ENCODE data around the gene NOL7. TPM values are rescaled to one million over a fixed set of nuclear protein-coding genes. Genes with fewer than 3 reads are reported as not detected.

The NOL7 gene
- total and polyA plus RNA-seq, 2 of the 13 experiments (the other 11 are each of a cell fraction or from before 2014, with no cell fraction given): 37.8 to 186 TPM

DNA sequence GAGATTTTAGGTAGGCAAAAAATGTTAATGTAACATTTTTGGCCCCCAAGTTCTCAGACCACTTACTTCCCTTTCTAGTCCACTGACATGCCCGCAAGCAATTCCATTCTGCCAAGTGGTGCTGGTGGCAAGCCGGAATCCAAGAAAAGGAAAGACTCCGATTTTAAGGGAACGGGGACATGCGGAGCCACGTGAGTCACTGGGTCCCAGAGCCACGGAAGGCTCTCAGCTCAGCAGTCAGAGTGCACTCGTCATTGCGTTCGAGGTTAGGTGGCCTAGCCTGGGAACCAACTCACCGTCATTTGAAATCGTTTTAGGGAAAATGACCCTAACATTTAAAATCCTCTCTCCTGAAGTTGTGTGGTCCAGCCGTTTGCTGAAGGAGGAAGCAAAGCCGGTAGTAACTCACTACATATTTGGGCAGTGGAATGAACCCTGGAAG is 41.4 kb upstream of the NOL7 start (continued):
- TF ChIP-seq, protein P1, sequence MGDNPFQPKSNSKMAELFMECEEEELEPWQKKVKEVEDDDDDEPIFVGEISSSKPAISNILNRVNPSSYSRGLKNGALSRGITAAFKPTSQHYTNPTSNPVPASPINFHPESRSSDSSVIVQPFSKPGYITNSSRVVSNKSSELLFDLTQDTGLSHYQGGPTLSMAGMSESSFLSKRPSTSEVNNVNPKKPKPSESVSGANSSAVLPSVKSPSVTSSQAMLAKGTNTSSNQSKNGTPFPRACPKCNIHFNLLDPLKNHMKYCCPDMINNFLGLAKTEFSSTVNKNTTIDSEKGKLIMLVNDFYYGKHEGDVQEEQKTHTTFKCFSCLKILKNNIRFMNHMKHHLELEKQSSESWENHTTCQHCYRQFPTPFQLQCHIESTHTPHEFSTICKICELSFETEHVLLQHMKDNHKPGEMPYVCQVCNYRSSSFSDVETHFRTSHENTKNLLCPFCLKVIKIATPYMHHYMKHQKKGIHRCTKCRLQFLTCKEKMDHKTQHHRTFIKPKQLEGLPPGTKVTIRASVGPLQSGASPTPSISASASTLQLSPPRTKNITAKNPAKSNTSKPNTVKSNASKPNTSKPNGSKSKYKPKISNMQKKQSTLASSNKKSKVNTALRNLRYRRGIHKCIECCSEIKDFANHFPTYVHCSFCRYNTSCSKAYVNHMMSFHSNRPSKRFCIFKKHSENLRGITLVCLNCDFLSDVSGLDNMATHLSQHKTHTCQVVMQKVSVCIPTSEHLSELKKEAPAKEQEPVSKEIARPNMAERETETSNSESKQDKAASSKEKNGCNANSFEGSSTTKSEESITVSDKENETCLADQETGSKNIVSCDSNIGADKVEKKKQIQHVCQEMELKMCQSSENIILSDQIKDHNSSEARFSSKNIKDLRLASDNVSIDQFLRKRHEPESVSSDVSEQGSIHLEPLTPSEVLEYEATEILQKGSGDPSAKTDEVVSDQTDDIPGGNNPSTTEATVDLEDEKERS (CRISPR knock-in tag; IDR thresholded peaks at IDR 0.05): no peak
- no peak for TF ChIP-seq ZNF556 (CRISPR knock-in tag; IDR thresholded peaks at IDR 0.05; ENCODE audit: borderline replicate concordance)
- 0 out of 2 replicates have a peak, but pooled peaks have one; percentile 64 for TF ChIP-seq ZNF230 (CRISPR knock-in tag; IDR thresholded peaks at IDR 0.05)
- TF ChIP-seq, protein P2, sequence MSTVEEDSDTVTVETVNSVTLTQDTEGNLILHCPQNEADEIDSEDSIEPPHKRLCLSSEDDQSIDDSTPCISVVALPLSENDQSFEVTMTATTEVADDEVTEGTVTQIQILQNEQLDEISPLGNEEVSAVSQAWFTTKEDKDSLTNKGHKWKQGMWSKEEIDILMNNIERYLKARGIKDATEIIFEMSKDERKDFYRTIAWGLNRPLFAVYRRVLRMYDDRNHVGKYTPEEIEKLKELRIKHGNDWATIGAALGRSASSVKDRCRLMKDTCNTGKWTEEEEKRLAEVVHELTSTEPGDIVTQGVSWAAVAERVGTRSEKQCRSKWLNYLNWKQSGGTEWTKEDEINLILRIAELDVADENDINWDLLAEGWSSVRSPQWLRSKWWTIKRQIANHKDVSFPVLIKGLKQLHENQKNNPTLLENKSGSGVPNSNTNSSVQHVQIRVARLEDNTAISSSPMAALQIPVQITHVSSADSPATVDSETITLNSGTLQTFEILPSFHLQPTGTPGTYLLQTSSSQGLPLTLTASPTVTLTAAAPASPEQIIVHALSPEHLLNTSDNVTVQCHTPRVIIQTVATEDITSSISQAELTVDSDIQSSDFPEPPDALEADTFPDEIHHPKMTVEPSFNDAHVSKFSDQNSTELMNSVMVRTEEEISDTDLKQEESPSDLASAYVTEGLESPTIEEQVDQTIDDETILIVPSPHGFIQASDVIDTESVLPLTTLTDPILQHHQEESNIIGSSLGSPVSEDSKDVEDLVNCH (CRISPR knock-in tag; IDR thresholded peaks at IDR 0.05): no peak
- TF ChIP-seq, protein P3, sequence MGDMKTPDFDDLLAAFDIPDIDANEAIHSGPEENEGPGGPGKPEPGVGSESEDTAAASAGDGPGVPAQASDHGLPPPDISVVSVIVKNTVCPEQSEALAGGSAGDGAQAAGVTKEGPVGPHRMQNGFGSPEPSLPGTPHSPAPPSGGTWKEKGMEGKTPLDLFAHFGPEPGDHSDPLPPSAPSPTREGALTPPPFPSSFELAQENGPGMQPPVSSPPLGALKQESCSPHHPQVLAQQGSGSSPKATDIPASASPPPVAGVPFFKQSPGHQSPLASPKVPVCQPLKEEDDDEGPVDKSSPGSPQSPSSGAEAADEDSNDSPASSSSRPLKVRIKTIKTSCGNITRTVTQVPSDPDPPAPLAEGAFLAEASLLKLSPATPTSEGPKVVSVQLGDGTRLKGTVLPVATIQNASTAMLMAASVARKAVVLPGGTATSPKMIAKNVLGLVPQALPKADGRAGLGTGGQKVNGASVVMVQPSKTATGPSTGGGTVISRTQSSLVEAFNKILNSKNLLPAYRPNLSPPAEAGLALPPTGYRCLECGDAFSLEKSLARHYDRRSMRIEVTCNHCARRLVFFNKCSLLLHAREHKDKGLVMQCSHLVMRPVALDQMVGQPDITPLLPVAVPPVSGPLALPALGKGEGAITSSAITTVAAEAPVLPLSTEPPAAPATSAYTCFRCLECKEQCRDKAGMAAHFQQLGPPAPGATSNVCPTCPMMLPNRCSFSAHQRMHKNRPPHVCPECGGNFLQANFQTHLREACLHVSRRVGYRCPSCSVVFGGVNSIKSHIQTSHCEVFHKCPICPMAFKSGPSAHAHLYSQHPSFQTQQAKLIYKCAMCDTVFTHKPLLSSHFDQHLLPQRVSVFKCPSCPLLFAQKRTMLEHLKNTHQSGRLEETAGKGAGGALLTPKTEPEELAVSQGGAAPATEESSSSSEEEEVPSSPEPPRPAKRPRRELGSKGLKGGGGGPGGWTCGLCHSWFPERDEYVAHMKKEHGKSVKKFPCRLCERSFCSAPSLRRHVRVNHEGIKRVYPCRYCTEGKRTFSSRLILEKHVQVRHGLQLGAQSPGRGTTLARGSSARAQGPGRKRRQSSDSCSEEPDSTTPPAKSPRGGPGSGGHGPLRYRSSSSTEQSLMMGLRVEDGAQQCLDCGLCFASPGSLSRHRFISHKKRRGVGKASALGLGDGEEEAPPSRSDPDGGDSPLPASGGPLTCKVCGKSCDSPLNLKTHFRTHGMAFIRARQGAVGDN (CRISPR knock-in tag; IDR thresholded peaks at IDR 0.05): no peak; the same call in 1 of the 2 replicates
- TF ChIP-seq ZNF224 (CRISPR knock-in tag; IDR thresholded peaks at IDR 0.05): peak; percentile 57; the same call in 1 of the 2 replicates
- no peak for TF ChIP-seq ZNF558 (CRISPR knock-in tag; IDR thresholded peaks at IDR 0.05; ENCODE audit: borderline replicate concordance)
- no peak for TF ChIP-seq MAZ (IDR thresholded peaks at IDR 0.05; ENCODE audit: borderline replicate concordance, low read depth, low read length)
- no peak for TF ChIP-seq MAZ (CRISPR knock-in tag; IDR thresholded peaks at IDR 0.05; ENCODE audit: low read depth)
- TF ChIP-seq HNRNPK (IDR thresholded peaks at IDR 0.05; ENCODE audit: low read depth, low read length, poor library complexity, severe bottlenecking): no peak
- no peak for TF ChIP-seq ZNF883 (CRISPR knock-in tag; IDR thresholded peaks at IDR 0.05; ENCODE audit: not compliant biosample characterization)
- no peak for TF ChIP-seq CEBPZ (IDR thresholded peaks at IDR 0.05; ENCODE audit: low read length)
- TF ChIP-seq SATB2 (CRISPR knock-in tag; IDR thresholded peaks at IDR 0.05): 0 out of 2 replicates have a peak, but pooled peaks have one; percentile 42
- TF ChIP-seq, protein P4, sequence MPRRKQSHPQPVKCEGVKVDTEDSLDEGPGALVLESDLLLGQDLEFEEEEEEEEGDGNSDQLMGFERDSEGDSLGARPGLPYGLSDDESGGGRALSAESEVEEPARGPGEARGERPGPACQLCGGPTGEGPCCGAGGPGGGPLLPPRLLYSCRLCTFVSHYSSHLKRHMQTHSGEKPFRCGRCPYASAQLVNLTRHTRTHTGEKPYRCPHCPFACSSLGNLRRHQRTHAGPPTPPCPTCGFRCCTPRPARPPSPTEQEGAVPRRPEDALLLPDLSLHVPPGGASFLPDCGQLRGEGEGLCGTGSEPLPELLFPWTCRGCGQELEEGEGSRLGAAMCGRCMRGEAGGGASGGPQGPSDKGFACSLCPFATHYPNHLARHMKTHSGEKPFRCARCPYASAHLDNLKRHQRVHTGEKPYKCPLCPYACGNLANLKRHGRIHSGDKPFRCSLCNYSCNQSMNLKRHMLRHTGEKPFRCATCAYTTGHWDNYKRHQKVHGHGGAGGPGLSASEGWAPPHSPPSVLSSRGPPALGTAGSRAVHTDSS (CRISPR knock-in tag; conservative IDR thresholded peaks at IDR 0.05): no peak
